GM21528 (cell line): ENCODE results near the gene DLEC1.

Source experiments
- ATAC-seq: cut with Tn5 transposase; IDR thresholded peaks from one replicate; pipeline ENCODE4 v1.9.1; 2021; ENCODE audit warnings: mild to moderate bottlenecking, moderate library complexity; ENCODE audit not compliant: unreplicated experiment, low FRiP score

The DLEC1 gene

DNA sequence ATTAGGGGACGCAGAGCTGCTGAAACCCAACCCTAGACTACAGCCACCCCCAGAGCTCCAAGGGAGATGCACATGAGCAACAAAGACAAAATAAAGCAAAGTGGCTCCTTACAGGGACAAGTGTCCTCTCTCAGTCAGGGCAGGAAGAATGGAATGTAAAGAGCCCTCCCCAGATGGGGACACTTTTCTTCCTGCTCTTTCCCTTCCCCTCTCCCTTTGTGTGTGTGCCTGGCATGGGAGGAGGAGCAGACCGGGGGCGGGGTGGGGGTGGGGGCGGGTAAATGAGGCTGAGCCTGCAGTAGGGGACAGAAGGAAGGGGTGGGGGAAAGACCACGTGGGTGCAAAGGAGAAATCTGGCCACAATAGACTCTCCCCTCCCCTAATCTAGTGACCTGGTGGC, 60.5 kb downstream of the DLEC1 start:
- ATAC-seq = no peak

DNA sequence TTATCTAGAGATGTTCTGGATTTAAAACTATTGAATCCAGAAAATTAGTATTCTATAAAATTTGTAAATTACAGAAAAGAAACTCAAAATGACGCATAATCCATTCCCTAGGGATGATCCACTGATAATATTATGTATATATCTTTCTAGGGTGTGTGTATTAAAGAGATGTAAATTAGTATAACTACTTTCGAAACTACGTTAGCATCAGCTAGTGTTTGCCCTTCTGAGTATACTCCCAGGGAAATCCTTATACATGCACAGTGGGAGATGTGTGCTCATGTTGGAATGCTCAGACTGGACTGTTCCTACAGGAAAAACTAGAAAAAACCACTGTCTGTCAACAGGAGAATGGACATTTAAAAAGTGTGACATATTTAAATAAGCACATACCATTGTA, 61.5 kb downstream of the DLEC1 start:
- no peak for ATAC-seq

GRCh38 chr3:38101811-38102443, 62.9 kb downstream of the DLEC1 start:
- ATAC-seq = no peak

- ATAC-seq = no peak
These were observed 63.4 kb downstream of the DLEC1 start for GRCh38 chr3:38102444-38102814.

GRCh38 chr3:38105525-38105924, 66.5 kb downstream of the DLEC1 start:
- ATAC-seq = no peak

- ATAC-seq = no peak
These were observed 69.1 kb downstream of the DLEC1 start for GRCh38 chr3:38107911-38108648.

GRCh38 chr3:38108649-38109579, 69.9 kb downstream of the DLEC1 start:
- ATAC-seq = no peak

- no peak for ATAC-seq
These were observed 70.7 kb downstream of the DLEC1 start for GRCh38 chr3:38109580-38110313.

- no peak for ATAC-seq
These were observed 71.5 kb downstream of the DLEC1 start for GRCh38 chr3:38110314-38111050.

GRCh38 chr3:38111201-38111600, 72.2 kb downstream of the DLEC1 start:
- ATAC-seq = no peak

- no peak for ATAC-seq
These were observed 72.8 kb downstream of the DLEC1 start for GRCh38 chr3:38111696-38112377.

DNA sequence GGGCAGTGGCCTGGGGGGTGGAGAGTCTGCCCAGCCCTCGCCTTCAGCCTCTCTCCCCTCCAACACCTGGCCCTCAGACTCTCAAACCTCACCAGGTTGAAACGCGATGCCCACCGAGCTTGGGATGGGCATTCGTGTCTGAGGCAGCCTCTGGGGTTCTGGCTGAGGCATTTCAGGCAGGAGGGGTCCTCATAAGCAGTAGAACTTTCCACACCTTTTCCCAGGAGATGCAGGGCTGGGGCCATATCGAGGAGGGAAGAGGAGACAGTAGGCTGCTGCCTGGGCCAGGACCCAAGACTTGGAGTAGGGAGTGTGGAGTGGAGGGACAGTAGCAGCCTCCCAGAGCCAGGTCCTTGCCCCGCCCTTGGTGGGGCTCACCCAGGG, 73.4 kb downstream of the DLEC1 start:
- no peak for ATAC-seq

DNA sequence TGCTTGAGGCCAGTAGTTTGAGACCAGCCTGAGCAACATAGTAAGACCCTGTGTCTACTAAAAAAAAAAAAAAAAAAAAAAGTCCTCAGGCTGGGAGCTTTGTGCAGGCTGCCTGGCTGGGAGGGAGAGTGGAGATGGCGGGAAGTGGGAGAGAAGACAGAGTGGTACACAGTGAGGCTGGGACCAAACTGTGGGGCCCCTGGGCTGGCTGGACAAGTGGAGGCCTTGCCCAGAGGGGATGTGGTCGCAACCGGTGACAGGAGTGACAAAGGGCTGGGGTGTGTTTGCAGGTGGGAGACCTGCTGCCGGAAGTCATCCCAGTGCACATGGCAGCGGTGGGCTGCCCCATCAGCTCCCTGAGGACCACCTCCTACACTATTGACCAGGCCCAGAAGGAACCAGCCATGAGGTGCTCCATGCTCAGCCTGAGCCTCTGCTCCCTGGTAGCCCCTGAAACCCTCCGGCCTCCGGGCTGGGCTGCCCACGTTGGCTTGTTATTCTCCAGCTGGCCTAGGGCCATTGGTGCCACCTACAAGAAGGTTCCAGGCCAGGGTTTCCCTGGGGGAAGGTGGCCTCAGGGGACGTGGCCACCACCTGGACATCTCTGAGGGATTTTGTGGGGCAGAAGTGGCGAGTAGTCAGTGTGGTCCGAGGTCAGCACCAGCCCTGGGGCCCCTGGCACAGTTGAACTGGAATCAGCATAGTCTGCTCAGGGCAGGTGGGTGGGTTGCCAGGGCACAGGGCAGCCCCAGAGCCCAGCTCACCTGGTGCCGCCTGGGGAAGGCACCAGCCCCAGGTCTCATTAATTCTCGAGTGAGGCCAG, 75.3 kb downstream of the DLEC1 start:
- no peak for ATAC-seq

GRCh38 chr3:38114875-38115644, 76.1 kb downstream of the DLEC1 start:
- no peak for ATAC-seq

- ATAC-seq = no peak
These were observed 76.8 kb downstream of the DLEC1 start for GRCh38 chr3:38115645-38116427.

DNA sequence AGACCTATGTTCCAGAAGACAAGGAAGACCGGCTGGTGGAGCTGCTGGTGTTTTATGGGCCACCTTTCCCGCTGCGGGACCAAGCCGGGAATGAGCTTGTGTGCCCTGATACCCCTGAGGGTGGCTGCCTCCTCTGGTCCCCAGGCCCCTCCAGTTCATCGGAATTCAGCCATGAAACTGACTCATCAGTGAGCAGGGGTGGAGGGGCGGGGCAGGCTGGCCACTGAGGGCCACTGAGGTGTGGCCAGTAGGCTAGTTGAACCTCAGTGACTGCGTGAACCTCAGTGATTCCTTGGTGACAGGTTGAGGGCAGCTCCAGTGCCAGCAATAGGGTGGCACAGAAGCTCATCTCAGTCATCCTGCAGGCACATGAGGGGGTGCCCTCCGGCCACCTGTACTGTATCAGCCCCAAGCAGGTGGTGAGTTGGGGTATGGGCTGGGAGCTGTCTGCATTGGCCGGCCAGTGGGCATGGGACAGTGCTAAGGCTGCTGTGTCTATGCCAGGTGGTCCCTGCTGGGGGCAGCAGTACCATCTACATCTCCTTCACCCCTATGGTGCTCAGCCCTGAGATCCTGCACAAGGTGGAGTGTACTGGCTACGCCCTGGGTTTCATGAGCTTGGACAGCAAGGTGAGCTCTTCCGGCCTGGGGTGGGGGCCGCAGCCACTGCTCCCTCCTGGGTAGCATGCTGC, 77.6 kb downstream of the DLEC1 start:
- ATAC-seq = no peak
